GM12875 (cell line): ENCODE measurements around the gene WDR70.

ENCODE experiments used
- H3K4me3 ChIP-seq: one replicate; pipeline ENCODE4 v1.5.1; 2011; ENCODE audit warnings: low read depth, low read length, control low read depth
- CTCF ChIP-seq: IDR thresholded peaks from 2 replicates; pipeline ENCODE4 v1.5.1; 2011; ENCODE audit warnings: low read depth, mild to moderate bottlenecking, control low read depth, inconsistent platforms, low read length, moderate library complexity, borderline replicate concordance; ENCODE audit not compliant: insufficient read depth

The WDR70 gene

GRCh38 chr5:37715361-37715760 lies 336.2 kb downstream of the WDR70 start:
- no peak for TF ChIP-seq CTCF
- no peak overlapping the region for H3K4me3 ChIP-seq

- TF ChIP-seq CTCF: no peak
- H3K4me3 ChIP-seq: no peak overlapping the region
Measured at GRCh38 chr5:37715992-37716391, 336.9 kb downstream of the WDR70 start.

- H3K4me3 ChIP-seq: no peak overlapping the region
- no peak for TF ChIP-seq CTCF
Measured at GRCh38 chr5:37716405-37716804, 337.3 kb downstream of the WDR70 start.

GRCh38 chr5:37717276-37717612 lies 338.1 kb downstream of the WDR70 start:
- H3K4me3 ChIP-seq: no peak overlapping the region
- no peak for TF ChIP-seq CTCF

GRCh38 chr5:37717613-37718431 lies 338.7 kb downstream of the WDR70 start:
- no peak for TF ChIP-seq CTCF
- no peak overlapping the region for H3K4me3 ChIP-seq

- no peak overlapping the region for H3K4me3 ChIP-seq
- no peak for TF ChIP-seq CTCF
Measured at GRCh38 chr5:37720550-37720952, 341.4 kb downstream of the WDR70 start.

GRCh38 chr5:37721447-37721871 lies 342.3 kb downstream of the WDR70 start:
- no peak overlapping the region for H3K4me3 ChIP-seq
- TF ChIP-seq CTCF: no peak
